Measurements from ENCODE around the gene CORT. TPM values are rescaled to one million over a fixed set of nuclear protein-coding genes. Genes with fewer than 3 reads are reported as not detected.
A peak's percentile ranks its signal among the peaks of the same experiment; 100 is the strongest.

Gene CORT
- total RNA-seq, 1 experiment from 2014 or later: not detected

DNA sequence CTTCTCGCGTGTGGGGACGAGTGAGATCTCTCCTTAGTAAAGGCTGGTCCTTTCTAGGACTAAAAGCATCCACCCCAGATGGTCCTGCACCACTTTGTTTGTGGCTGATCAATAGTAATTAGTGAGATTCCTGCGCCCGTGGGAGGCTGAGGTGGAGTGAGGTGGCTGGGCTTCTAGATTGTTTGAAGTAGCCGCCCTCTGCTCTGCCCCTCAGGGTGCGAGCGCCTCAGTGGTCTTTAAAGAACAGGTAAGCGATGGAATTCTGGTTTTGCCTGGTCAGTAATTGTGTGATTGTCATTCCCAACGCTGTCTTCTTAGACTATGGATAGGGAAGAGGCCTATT lies 45.6 kb downstream of the CORT start:
- Mint-ChIP-seq H3K27ac (ENCODE audit: unreplicated experiment) (peak overlapping the region; percentile 45), H3K36me3 (ENCODE audit: insufficient read depth, unreplicated experiment) (peaks cover 4% of the 10 kb centered on the region), H3K4me1 (ENCODE audit: low read depth, unreplicated experiment) (no peaks in the 10 kb centered on the region), H3K27me3 (ENCODE audit: insufficient read depth, unreplicated experiment) (no peaks in the 10 kb centered on the region), H3K9me3 (ENCODE audit: unreplicated experiment) (no peaks in the 10 kb centered on the region), H3K4me3 (ENCODE audit: unreplicated experiment) (peak overlapping the region; percentile 17)
- ChIA-PET CTCF (interaction anchor here (0.7 to 3.1 kb wide), 5 partner anchors 10 to 65 kb away, joined by 3 to 23 read pairs (median 6); partner anchors contain the start of gene CENPS), POLR2A (no interaction called here)
- TF ChIP-seq, protein P1, sequence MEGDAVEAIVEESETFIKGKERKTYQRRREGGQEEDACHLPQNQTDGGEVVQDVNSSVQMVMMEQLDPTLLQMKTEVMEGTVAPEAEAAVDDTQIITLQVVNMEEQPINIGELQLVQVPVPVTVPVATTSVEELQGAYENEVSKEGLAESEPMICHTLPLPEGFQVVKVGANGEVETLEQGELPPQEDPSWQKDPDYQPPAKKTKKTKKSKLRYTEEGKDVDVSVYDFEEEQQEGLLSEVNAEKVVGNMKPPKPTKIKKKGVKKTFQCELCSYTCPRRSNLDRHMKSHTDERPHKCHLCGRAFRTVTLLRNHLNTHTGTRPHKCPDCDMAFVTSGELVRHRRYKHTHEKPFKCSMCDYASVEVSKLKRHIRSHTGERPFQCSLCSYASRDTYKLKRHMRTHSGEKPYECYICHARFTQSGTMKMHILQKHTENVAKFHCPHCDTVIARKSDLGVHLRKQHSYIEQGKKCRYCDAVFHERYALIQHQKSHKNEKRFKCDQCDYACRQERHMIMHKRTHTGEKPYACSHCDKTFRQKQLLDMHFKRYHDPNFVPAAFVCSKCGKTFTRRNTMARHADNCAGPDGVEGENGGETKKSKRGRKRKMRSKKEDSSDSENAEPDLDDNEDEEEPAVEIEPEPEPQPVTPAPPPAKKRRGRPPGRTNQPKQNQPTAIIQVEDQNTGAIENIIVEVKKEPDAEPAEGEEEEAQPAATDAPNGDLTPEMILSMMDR (IDR thresholded peaks at IDR 0.05; ENCODE audit: insufficient read depth in 1 of 2, low read depth in 1 of 2, low read length in 1 of 2, severe bottlenecking in 1 of 2, unreplicated experiment in 1 of 2): no peak
- Histone ChIP-seq H3K9me3 (no peaks in the 10 kb centered on the region), H3K36me3 (ENCODE audit: control insufficient read depth, insufficient read depth, low read length) (no peaks in the 10 kb centered on the region; the same call in 1 of the 2 replicates), H3K27me3 (replicated peaks; ENCODE audit: control insufficient read depth, insufficient read depth, low read length) (no peaks in the 10 kb centered on the region), H3K4me1 (0 out of 2 replicates have a peak, but pooled peaks cover 7% of the 10 kb centered on the region), H3K4me3 (ENCODE audit: low read depth, low read length) (no peak overlapping the region)
- intact Hi-C loops (cut with micrococcal nuclease; ENCODE audit: unreplicated experiment): loop anchor here (2.0 kb wide), 1 partner anchor 21 kb away; the partner anchor contains the start of gene PEX14
- BruUV-seq (replicated peaks): no TSS peak
- DNase-seq: no peak

DNA sequence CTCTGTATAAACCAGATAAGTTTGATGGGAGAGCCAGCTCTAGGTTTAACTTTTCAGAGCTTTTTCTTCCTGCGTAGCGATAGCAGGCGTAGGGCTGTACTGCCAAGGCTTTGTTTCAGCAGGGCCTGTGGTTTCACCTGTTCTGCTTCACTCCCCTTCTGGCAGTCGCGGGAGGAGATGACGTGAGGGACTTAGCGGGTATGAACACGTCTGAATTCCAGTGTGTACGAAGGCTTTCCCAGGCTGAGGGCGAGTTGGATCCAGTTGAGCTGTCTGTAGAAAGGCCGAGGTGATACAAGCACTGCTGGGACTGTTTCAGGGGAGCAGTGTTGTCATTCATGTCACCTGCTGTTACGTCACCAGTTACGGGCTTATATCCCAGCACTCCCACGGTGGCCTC lies 46.1 kb downstream of the CORT start:
- CTCF ChIA-PET: interaction anchor here (0.8 kb wide), 1 partner anchor 12 kb away, joined by 3 read pairs; no protein-coding TSS in a partner anchor
- Mint-ChIP-seq H3K4me3 (ENCODE audit: unreplicated experiment) (no peak overlapping the region), H3K27ac (ENCODE audit: unreplicated experiment) (no peak overlapping the region), H3K4me1 (ENCODE audit: low read depth, unreplicated experiment) (no peaks in the 10 kb centered on the region), H3K27me3 (ENCODE audit: insufficient read depth, unreplicated experiment) (no peaks in the 10 kb centered on the region), H3K36me3 (ENCODE audit: insufficient read depth, unreplicated experiment) (peaks cover 4% of the 10 kb centered on the region), H3K9me3 (ENCODE audit: unreplicated experiment) (no peaks in the 10 kb centered on the region)
- POLR2A ChIA-PET: no interaction called here
- Histone ChIP-seq H3K9me3 (no peaks in the 10 kb centered on the region), H3K27me3 (replicated peaks; ENCODE audit: control insufficient read depth, insufficient read depth, low read length) (no peaks in the 10 kb centered on the region), H3K4me3 (ENCODE audit: low read depth, low read length) (no peak overlapping the region), H3K4me1 (0 out of 2 replicates have a peak, but pooled peaks cover 7% of the 10 kb centered on the region), H3K36me3 (ENCODE audit: control insufficient read depth, insufficient read depth, low read length) (no peaks in the 10 kb centered on the region; the same call in 1 of the 2 replicates)
- TF ChIP-seq, protein P1 (IDR thresholded peaks at IDR 0.05; ENCODE audit: insufficient read depth in 1 of 2, low read depth in 1 of 2, low read length in 1 of 2, severe bottlenecking in 1 of 2, unreplicated experiment in 1 of 2): no peak
- intact Hi-C loops (cut with micrococcal nuclease; ENCODE audit: unreplicated experiment): loop anchor here (2.0 kb wide), 1 partner anchor 21 kb away; the partner anchor contains the start of gene PEX14
- no TSS peak for BruUV-seq (replicated peaks)
- DNase-seq: no peak

DNA sequence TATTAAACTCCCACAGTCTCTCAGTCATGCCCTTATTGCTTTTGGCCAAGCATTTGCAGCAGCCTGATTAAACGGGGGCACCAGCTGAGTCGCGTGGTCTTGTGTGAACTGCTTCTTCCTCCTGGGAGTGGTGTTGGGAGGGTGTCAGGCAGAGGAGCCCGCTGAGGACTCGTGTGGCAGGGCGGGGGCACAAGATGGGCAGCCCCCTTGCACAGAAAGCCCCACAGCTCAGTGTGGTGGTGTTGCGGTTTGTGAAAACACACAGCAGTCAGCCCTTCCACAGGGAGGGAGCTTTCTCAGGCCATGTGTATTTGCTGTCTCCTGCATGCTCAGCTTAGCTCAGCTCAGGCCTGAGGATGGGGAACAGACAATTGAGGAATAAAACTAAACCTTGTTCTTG lies 47.3 kb downstream of the CORT start:
- Mint-ChIP-seq H3K4me1 (ENCODE audit: low read depth, unreplicated experiment) (no peaks in the 10 kb centered on the region), H3K27ac (ENCODE audit: unreplicated experiment) (no peak overlapping the region), H3K9me3 (ENCODE audit: unreplicated experiment) (no peaks in the 10 kb centered on the region), H3K36me3 (ENCODE audit: insufficient read depth, unreplicated experiment) (peaks cover 4% of the 10 kb centered on the region), H3K27me3 (ENCODE audit: insufficient read depth, unreplicated experiment) (no peaks in the 10 kb centered on the region), H3K4me3 (ENCODE audit: unreplicated experiment) (no peak overlapping the region)
- intact Hi-C loops (cut with micrococcal nuclease; ENCODE audit: unreplicated experiment): no loop called here
- H3K4me1 ChIP-seq: 0 out of 2 replicates have a peak, but pooled peaks cover 7% of the 10 kb centered on the region
- ChIA-PET CTCF (no interaction called here), POLR2A (interaction anchor here (0.5 kb wide), 1 partner anchor 11 kb away, joined by 4 read pairs; no protein-coding TSS in a partner anchor)
- no peaks in the 10 kb centered on the region for H3K9me3 ChIP-seq
- no peaks in the 10 kb centered on the region for H3K27me3 ChIP-seq (replicated peaks; ENCODE audit: control insufficient read depth, insufficient read depth, low read length)
- TF ChIP-seq, protein P1 (IDR thresholded peaks at IDR 0.05; ENCODE audit: insufficient read depth in 1 of 2, low read depth in 1 of 2, low read length in 1 of 2, severe bottlenecking in 1 of 2, unreplicated experiment in 1 of 2): no peak
- BruUV-seq (replicated peaks): no TSS peak
- no peaks in the 10 kb centered on the region; the same call in 1 of the 2 replicates for H3K36me3 ChIP-seq (ENCODE audit: control insufficient read depth, insufficient read depth, low read length)
- H3K4me3 ChIP-seq (ENCODE audit: low read depth, low read length): no peak overlapping the region
- no peak for DNase-seq
